Endothelial cell of umbilical vein (primary cell): ENCODE measurements around the gene PRICKLE3. TPM values are rescaled to one million over a fixed set of nuclear protein-coding genes. Genes with fewer than 3 reads are reported as not detected.
"Not testable (repeated sequence)": the region's sequence is repeated elsewhere in the genome, so short reads cannot be mapped to it uniquely, and the experiment has no call there.

Experiments
- BruUV-seq: library from RNA; stranded (reverse); fragments of 400-500 nt; replicated peaks from 2 replicates; lab custom pipeline; 2021; lab: Mats Ljungman, UMichigan
- CTCF ChIA-PET: fragments of 300-600, 350-600 bp; sonication (Branson Sonifier 250); formaldehyde crosslinking; loops from one replicate; lab custom pipeline; 2021; ENCODE audit warnings: antibody characterized with exemption, inconsistent platforms; lab: Charles Lee
- POLR2A ChIA-PET: fragments of 300-600, 350-600 bp; sonication (Branson Sonifier 250); formaldehyde crosslinking; loops from one replicate; lab custom pipeline; 2021; ENCODE audit warnings: antibody characterized with exemption, inconsistent platforms; lab: Charles Lee
- DNase-seq: peaks from one replicate; pipeline ENCODE4 v3.0.0-alpha.2; 2011; ENCODE audit warnings: low read depth, low spot score
- FAIRE-seq: peaks from 2 replicates; lab custom pipeline; 2011; peaks lifted over from hg19 to GRCh38; lab: Jason Lieb, UNC
- H2AFZ ChIP-seq: 2 replicates; pipeline ENCODE4 v1.6.0; 2012; ENCODE audit warnings: low read depth, low read length, control low read depth, inconsistent platforms
- H3K27ac ChIP-seq: 2 replicates; pipeline ENCODE4 v1.5.1; 2011; ENCODE audit warnings: low read depth, mild to moderate bottlenecking, control low read depth, low read length, moderate library complexity; ENCODE audit not compliant: insufficient read depth
- H3K27me3 ChIP-seq, 2 experiments: 2 replicates each; pipeline versions ENCODE4 v1.6.0 to v1.6.1; 2011; ENCODE audit warnings: low read length in 2 of 2, mixed read lengths in 1 of 2; ENCODE audit not compliant: control insufficient read depth in 2 of 2, insufficient read depth in 2 of 2
- H3K36me3 ChIP-seq, 2 experiments: 2 replicates in 1 of 2; 3 replicates in 1 of 2; pipeline ENCODE4 v1.5.1; 2011; ENCODE audit warnings: low read length in 2 of 2, mild to moderate bottlenecking in 1 of 2, moderate library complexity in 1 of 2; ENCODE audit not compliant: control insufficient read depth in 2 of 2, insufficient read depth in 2 of 2; ENCODE audit errors: extremely low read depth in 1 of 2
- H3K4me1 ChIP-seq: 3 replicates; pipeline ENCODE4 v1.5.1; 2011; ENCODE audit warnings: mild to moderate bottlenecking, low read length; ENCODE audit not compliant: control insufficient read depth, insufficient read depth; ENCODE audit errors: extremely low read depth
- H3K4me2 ChIP-seq: 2 replicates; pipeline ENCODE4 v1.6.1; 2011; ENCODE audit warnings: low read length, control low read depth, mixed read lengths; ENCODE audit not compliant: insufficient read depth
- H3K4me3 ChIP-seq, 3 experiments: fragments of 200-600 bp in 1 of 3; sonication (generic), shearing (Covaris generic) in 1 of 3; replicated peaks in 1 of 3; 2 replicates each; pipeline ENCODE4 v1.5.1; 2011 to 2016; ENCODE audit warnings: control low read depth in 3 of 3, low read length in 3 of 3, mild to moderate bottlenecking in 2 of 3, inconsistent platforms in 1 of 3, low read depth in 1 of 3, moderate library complexity in 1 of 3; ENCODE audit not compliant: insufficient read depth in 1 of 3
- H3K79me2 ChIP-seq: 2 replicates; pipeline ENCODE4 v1.6.0; 2012; ENCODE audit warnings: low read length, inconsistent platforms; ENCODE audit not compliant: control insufficient read depth, insufficient read depth
- H3K9ac ChIP-seq: replicated peaks from 2 replicates; pipeline ENCODE3; 2011; ENCODE audit warnings: low read length, control low read depth; ENCODE audit not compliant: insufficient read depth; ENCODE audit errors: extremely low read depth
- H3K9me1 ChIP-seq: replicated peaks from 3 replicates; pipeline ENCODE4 v1.6.0; 2011; ENCODE audit warnings: mild to moderate bottlenecking, low read length; ENCODE audit not compliant: control insufficient read depth, insufficient read depth; ENCODE audit errors: extremely low read depth
- H3K9me3 ChIP-seq: replicated peaks from 2 replicates; pipeline ENCODE4 v1.5.1; 2012; ENCODE audit warnings: low read length, inconsistent platforms; ENCODE audit not compliant: control insufficient read depth, insufficient read depth
- H4K20me1 ChIP-seq: replicated peaks from 2 replicates; pipeline ENCODE3; 2011; ENCODE audit warnings: mild to moderate bottlenecking, low read length; ENCODE audit not compliant: control insufficient read depth, insufficient read depth; ENCODE audit errors: extremely low read depth
- dilution Hi-C: fragments of 300-500 bp; cut with MboI; formaldehyde crosslinking; loops from one replicate; pipeline ENCODE4 v1.15.0; 2019; ENCODE audit warnings: low sequenced_read_pairs; ENCODE audit not compliant: extremely low pct_ligation_motif_present
- intact Hi-C: fragments of 100-400 bp; cut with micrococcal nuclease; formaldehyde crosslinking; loops from one replicate; pipeline ENCODE4 v1.10.0; 2022
- polyA plus RNA-seq, 4 experiments: library from polyadenylated mRNA; depleted of rRNA in 3 of 4; stranded (reverse) in 3 of 4; unstranded in 1 of 4; fragments of >200 nt; gene quantifications; 2 replicates each; pipeline versions ENCODE4 v1.2.1 to v1.2.3, GENCODE V29; 2011 to 2012; ENCODE audit warnings: missing spikeins in 1 of 4
- total RNA-seq: library from RNA; stranded (reverse); gene quantifications from 2 replicates; pipeline ENCODE4 v1.2.3, GENCODE V29; 2021

The PRICKLE3 gene
- total and polyA plus RNA-seq, 2 donors (not counting 3 experiments of a cell fraction or from before 2014, with no cell fraction given) = 6.8 to 15.0 TPM

DNA sequence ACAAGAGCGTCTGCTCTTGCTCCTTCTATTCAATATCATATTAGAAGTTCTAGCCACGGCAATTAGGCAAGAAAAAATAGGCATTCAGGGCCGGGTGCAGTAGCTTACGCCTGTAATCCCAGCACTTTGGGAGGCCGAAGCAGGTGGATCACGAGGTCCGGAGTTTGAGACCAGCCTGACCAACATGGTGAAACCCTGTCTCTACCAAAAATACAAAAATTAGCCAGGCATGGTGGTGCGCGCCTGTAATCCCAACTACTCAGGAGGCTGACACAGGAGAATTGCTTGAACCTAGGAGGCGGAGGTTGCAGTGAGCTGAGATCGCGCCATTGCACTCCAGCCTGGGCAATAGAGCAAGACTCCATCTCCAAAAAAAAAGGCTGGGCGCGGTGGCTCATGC is 36.9 kb downstream of the PRICKLE3 start:
- H3K9me3 ChIP-seq, H3K4me3 ChIP-seq, H3K27ac ChIP-seq, H3K79me2 ChIP-seq, FAIRE-seq, CTCF ChIA-PET, H3K4me2 ChIP-seq, H3K9me1 ChIP-seq, H2AFZ ChIP-seq, BruUV-seq, H3K9ac ChIP-seq, dilution Hi-C loops, H4K20me1 ChIP-seq, DNase-seq, H3K36me3 ChIP-seq, H3K27me3 ChIP-seq, intact Hi-C loops, H3K4me1 ChIP-seq, POLR2A ChIA-PET: not testable (repeated sequence)

DNA sequence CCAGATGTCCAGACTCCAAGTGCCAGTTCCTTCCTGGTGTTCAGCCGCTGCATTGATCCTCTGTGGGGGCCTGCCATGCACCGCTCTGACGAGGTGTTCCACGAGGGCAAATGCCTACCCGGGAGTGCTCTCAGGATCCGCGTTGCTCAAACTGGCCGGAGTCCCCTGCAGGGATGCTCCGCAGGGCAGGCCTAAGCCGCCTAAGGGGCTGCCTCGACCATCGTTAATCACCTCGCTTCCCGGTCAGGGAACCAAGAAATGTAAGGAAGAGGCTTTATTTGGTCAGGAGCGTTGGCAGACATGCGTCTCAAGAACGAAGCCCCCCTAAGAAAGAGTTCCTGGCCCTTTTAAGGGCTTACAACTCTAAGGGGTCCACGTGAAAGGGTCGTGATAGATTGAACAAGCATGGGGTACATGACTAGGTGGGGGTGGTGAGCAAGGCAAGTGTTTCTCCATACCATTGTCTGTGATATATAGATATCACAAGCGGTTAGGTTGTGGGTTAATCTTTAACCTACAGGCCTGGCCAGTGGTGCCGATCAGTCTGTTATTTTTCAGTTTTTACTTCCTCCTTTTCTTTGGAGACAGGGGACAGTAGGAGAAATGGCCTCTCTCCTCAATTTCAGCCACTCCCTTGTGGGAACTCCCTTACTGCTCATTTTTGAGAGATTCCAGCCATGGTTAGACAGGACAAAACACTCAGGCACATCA is 37.6 kb downstream of the PRICKLE3 start:
- DNase-seq, H3K27me3 ChIP-seq, dilution Hi-C loops, H2AFZ ChIP-seq, H3K9me3 ChIP-seq, POLR2A ChIA-PET, H3K27ac ChIP-seq, BruUV-seq, CTCF ChIA-PET, H4K20me1 ChIP-seq, H3K9me1 ChIP-seq, FAIRE-seq, intact Hi-C loops, H3K4me3 ChIP-seq, H3K9ac ChIP-seq, H3K4me1 ChIP-seq, H3K4me2 ChIP-seq, H3K79me2 ChIP-seq, H3K36me3 ChIP-seq: not testable (repeated sequence)
